ENCODE measurements around the gene FBXO31.

DNA sequence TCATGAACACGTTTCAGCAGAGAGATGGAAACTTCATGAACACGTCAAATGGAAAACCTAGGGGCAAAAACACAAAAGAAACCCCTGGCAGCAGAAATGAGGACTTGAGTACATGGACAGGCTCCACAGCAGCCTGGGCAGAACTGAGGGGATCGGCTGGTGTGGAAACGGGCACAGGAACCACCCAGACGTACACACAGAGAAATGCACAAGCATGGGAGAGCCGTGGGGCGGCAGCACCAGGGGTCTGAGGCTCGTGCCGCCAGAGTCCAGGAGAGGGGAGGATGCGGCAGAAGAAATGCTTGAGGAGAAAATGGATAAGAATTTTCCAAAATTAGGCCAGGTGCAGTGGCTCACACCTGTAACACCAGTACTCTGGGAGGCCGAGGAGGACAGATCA lies 38.5 kb upstream of the FBXO31 start:
- TF ChIP-seq, protein P1, sequence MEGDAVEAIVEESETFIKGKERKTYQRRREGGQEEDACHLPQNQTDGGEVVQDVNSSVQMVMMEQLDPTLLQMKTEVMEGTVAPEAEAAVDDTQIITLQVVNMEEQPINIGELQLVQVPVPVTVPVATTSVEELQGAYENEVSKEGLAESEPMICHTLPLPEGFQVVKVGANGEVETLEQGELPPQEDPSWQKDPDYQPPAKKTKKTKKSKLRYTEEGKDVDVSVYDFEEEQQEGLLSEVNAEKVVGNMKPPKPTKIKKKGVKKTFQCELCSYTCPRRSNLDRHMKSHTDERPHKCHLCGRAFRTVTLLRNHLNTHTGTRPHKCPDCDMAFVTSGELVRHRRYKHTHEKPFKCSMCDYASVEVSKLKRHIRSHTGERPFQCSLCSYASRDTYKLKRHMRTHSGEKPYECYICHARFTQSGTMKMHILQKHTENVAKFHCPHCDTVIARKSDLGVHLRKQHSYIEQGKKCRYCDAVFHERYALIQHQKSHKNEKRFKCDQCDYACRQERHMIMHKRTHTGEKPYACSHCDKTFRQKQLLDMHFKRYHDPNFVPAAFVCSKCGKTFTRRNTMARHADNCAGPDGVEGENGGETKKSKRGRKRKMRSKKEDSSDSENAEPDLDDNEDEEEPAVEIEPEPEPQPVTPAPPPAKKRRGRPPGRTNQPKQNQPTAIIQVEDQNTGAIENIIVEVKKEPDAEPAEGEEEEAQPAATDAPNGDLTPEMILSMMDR (IDR thresholded peaks at IDR 0.05) = no peak
- TF ChIP-seq EP300 (IDR thresholded peaks at IDR 0.05) = no peak
